HCT116 (cell line): ENCODE measurements around the gene FCHSD2. TPM values are rescaled to one million over a fixed set of nuclear protein-coding genes. Genes with fewer than 3 reads are reported as not detected.

ENCODE experiments used
- ATAC-seq: fragments of 200-7000 bp; cut with Tn5 transposase; 2 replicates; pipeline ENCODE4 v1.9.1; 2020; ENCODE audit warnings: mild to moderate bottlenecking, moderate library complexity
- BruUV-seq: library from RNA; stranded (reverse); fragments of 400-500 nt; replicated peaks from 2 replicates; lab custom pipeline; 2021; lab: Mats Ljungman, UMichigan
- CTCF ChIA-PET: fragments of 300-600 bp; sonication (Branson Sonifier 250); formaldehyde crosslinking; loops from one replicate; lab custom pipeline; 2021; ENCODE audit warnings: antibody characterized with exemption; lab: Charles Lee
- POLR2A ChIA-PET: fragments of 300-600, 350-600 bp; sonication (Branson Sonifier 250); formaldehyde crosslinking; loops from one replicate; lab custom pipeline; 2021; ENCODE audit warnings: antibody characterized with exemption; lab: Charles Lee
- RAD21 ChIA-PET, 2 experiments: fragments of 300-600 bp; sonication (Branson Sonifier 250); formaldehyde crosslinking; loops; one replicate each; lab custom pipeline; 2023; ENCODE audit warnings: low total read pairs in 2 of 2; ENCODE audit not compliant: uncharacterized antibody in 2 of 2, unreplicated experiment in 2 of 2, low non-redundant PET in 1 of 2; lab: Charles Lee
- DNase-seq: peaks from one replicate; pipeline ENCODE4 v3.0.0-alpha.2; 2010; ENCODE audit warnings: low read depth, low spot score
- H2AFZ ChIP-seq: fragments of 200-600 bp; shearing (Covaris generic), sonication (generic); 2 replicates; pipeline ENCODE4 v1.6.1; 2017; ENCODE audit warnings: low read depth, mixed run types, mixed read lengths, antibody characterized with exemption, low read length; ENCODE audit not compliant: poor library complexity, severe bottlenecking
- H3K27ac ChIP-seq: 2 replicates; pipeline ENCODE4 v1.5.1; 2012; ENCODE audit warnings: low read depth, low read length
- H3K27me3 ChIP-seq: fragments of 200-600 bp; sonication (generic); 2 replicates; pipeline ENCODE4 v1.6.1; 2016; ENCODE audit warnings: mixed run types, low read length, mixed read lengths; ENCODE audit not compliant: insufficient read depth
- H3K36me3 ChIP-seq, 2 experiments: fragments of 200-500 bp in 1 of 2; fragments of 200-600 bp in 1 of 2; sonication (Bioruptor generic) in 1 of 2; sonication (generic) in 1 of 2; 2 replicates each; pipeline versions ENCODE4 v1.5.1 to v1.6.1; 2014 to 2016; ENCODE audit warnings: low read length in 2 of 2, inconsistent platforms in 1 of 2, mixed read lengths in 1 of 2, mixed run types in 1 of 2; ENCODE audit not compliant: insufficient read depth in 2 of 2, control insufficient read depth in 1 of 2
- H3K4me1 ChIP-seq, 2 experiments: fragments of 200-600 bp in 1 of 2; sonication (generic) in 1 of 2; 2 replicates each; pipeline versions ENCODE4 v1.5.1 to v1.6.1; 2012 to 2017; ENCODE audit warnings: low read length in 2 of 2, inconsistent platforms in 1 of 2, mild to moderate bottlenecking in 1 of 2, mixed read lengths in 1 of 2, mixed run types in 1 of 2, moderate library complexity in 1 of 2; ENCODE audit not compliant: insufficient read depth in 2 of 2, control insufficient read depth in 1 of 2
- H3K4me2 ChIP-seq: fragments of 200-600 bp; sonication (generic); 2 replicates; pipeline ENCODE4 v1.6.1; 2017; ENCODE audit warnings: mixed run types, low read length, mixed read lengths
- H3K4me3 ChIP-seq, 2 experiments: fragments of 200-600 bp in 1 of 2; sonication (generic) in 1 of 2; replicated peaks in 1 of 2; 2 replicates each; pipeline ENCODE4 v1.5.1; 2011 to 2016; ENCODE audit warnings: low read length in 2 of 2, control low read depth in 1 of 2, low read depth in 1 of 2, mild to moderate bottlenecking in 1 of 2, mixed read lengths in 1 of 2, mixed run types in 1 of 2
- H3K79me2 ChIP-seq: fragments of 200-600 bp; sonication (generic); 2 replicates; pipeline ENCODE4 v1.6.1; 2017; ENCODE audit warnings: mild to moderate bottlenecking, mixed run types, low read length, moderate library complexity, mixed read lengths; ENCODE audit not compliant: insufficient read depth
- H3K9ac ChIP-seq: fragments of 200-600 bp; sonication (generic); 2 replicates; pipeline ENCODE4 v1.6.1; 2016; ENCODE audit warnings: low read length, mixed read lengths
- H3K9me2 ChIP-seq: fragments of 200-600 bp; sonication (generic), shearing (Covaris generic); 2 replicates; pipeline ENCODE4 v1.6.1; 2017; ENCODE audit warnings: mixed run types, mild to moderate bottlenecking, moderate library complexity; ENCODE audit not compliant: insufficient read depth
- H3K9me3 ChIP-seq, 2 experiments: fragments of 200-500 bp in 1 of 2; fragments of 200-600 bp in 1 of 2; sonication (Bioruptor generic) in 1 of 2; sonication (generic) in 1 of 2; 2 replicates each; pipeline ENCODE4 v1.6.1; 2014 to 2017; ENCODE audit warnings: low read length in 2 of 2, mixed read lengths in 2 of 2, inconsistent platforms in 1 of 2, low read depth in 1 of 2, mild to moderate bottlenecking in 1 of 2, mixed run types in 1 of 2, moderate library complexity in 1 of 2; ENCODE audit not compliant: control insufficient read depth in 1 of 2, insufficient read depth in 1 of 2
- H4K20me1 ChIP-seq: fragments of 200-600 bp; sonication (generic), shearing (Covaris generic); 2 replicates; pipeline ENCODE4 v1.6.1; 2017; ENCODE audit warnings: mixed run types, mild to moderate bottlenecking, moderate library complexity; ENCODE audit not compliant: insufficient read depth
- ATF3 ChIP-seq: IDR thresholded peaks from 2 replicates; pipeline ENCODE4 v1.6.1; 2012
- CBX3 ChIP-seq: IDR thresholded peaks from 2 replicates; pipeline ENCODE4 v1.6.1; 2012; ENCODE audit warnings: low read depth
- CTCF ChIP-seq, 3 experiments: fragments of 200-600 bp in 1 of 3; sonication (generic) in 1 of 3; IDR thresholded peaks in 2 of 3; conservative IDR thresholded peaks in 1 of 3; 2 replicates each; pipeline ENCODE4 v1.5.1; 2012 to 2017; ENCODE audit warnings: low read depth in 2 of 3, low read length in 2 of 3, antibody characterized with exemption in 1 of 3, borderline replicate concordance in 1 of 3, control low read depth in 1 of 3, mild to moderate bottlenecking in 1 of 3, mixed read lengths in 1 of 3, mixed run types in 1 of 3, moderate library complexity in 1 of 3; ENCODE audit not compliant: insufficient read depth in 1 of 3
- EZH2phosphoT487 ChIP-seq: fragments of 200-600 bp; IDR thresholded peaks from 2 replicates; pipeline ENCODE4 v1.6.1; 2018; ENCODE audit warnings: antibody characterized with exemption, borderline replicate concordance
- FOSL1 ChIP-seq: IDR thresholded peaks from 2 replicates; pipeline ENCODE4 v1.6.1; 2012; ENCODE audit warnings: low read depth
- MAX ChIP-seq: IDR thresholded peaks from 2 replicates; pipeline ENCODE4 v1.6.1; 2012
- TCF7L2 ChIP-seq: IDR thresholded peaks from 2 replicates; pipeline ENCODE4 v1.7.0; 2011; ENCODE audit warnings: borderline replicate concordance, inconsistent platforms; ENCODE audit not compliant: insufficient read depth, insufficient read length; ENCODE audit errors: extremely low read depth
- YY1 ChIP-seq: IDR thresholded peaks from 2 replicates; pipeline ENCODE4 v1.6.1; 2011; ENCODE audit warnings: low read length, low read depth, moderate library complexity, mild to moderate bottlenecking; ENCODE audit not compliant: insufficient replicate concordance; ENCODE audit errors: extremely low read depth
- ZBTB33 ChIP-seq: IDR thresholded peaks from 2 replicates; pipeline ENCODE4 v1.6.1; 2011; ENCODE audit warnings: mild to moderate bottlenecking, low read length, moderate library complexity; ENCODE audit not compliant: insufficient replicate concordance; ENCODE audit errors: extremely low read depth
- intact Hi-C: fragments of 100-400 bp; cut with micrococcal nuclease; formaldehyde crosslinking; loops from 2 replicates; pipeline ENCODE4 v1.10.0; 2022
- total RNA-seq: library from RNA; stranded (reverse); gene quantifications from one replicate; pipeline ENCODE4 v1.2.1, GENCODE V29; 2021; ENCODE audit not compliant: unreplicated experiment

FCHSD2 gene
- total RNA-seq, 1 experiment from 2014 or later = 15.0 TPM

- ChIA-PET CTCF (no interaction called here), POLR2A (no interaction called here)
Observed at GRCh38 chr11:73100578-73100977, 41.5 kb downstream of the FCHSD2 start.

More at GRCh38 chr11:73100578-73100977, 41.5 kb downstream of the FCHSD2 start:
- intact Hi-C loops = no loop called here
- no peaks in the 10 kb centered on the region for H3K79me2 ChIP-seq
- ATAC-seq (no peak), DNase-seq (no peak)
- no peaks in the 10 kb centered on the region; the same call in 1 of the 2 replicates for H4K20me1 ChIP-seq
- no peak overlapping the region for H3K4me2 ChIP-seq
- H3K27me3 ChIP-seq = no peaks in the 10 kb centered on the region
- H3K9ac ChIP-seq = no peak overlapping the region
- no peak overlapping the region for H3K27ac ChIP-seq
- H3K4me1 ChIP-seq = no peaks in the 10 kb centered on the region
- no peaks in the 10 kb centered on the region for H3K36me3 ChIP-seq
- TF ChIP-seq MAX = no peak
- TF ChIP-seq YY1 = no peak
- TF ChIP-seq ZBTB33 = no peak
- no peak for TF ChIP-seq FOSL1
- TF ChIP-seq ATF3 = no peak
- TF ChIP-seq CTCF (IDR thresholded peaks at IDR 0.05 in 2 of 3, conservative IDR thresholded peaks at IDR 0.05 in 1 of 3; ENCODE audit: borderline replicate concordance in 1 of 3, insufficient read depth in 1 of 3, low read depth in 2 of 3, low read length in 2 of 3) = no peak
- no peak for TF ChIP-seq CBX3
- no peak for TF ChIP-seq EZH2phosphoT487
- no peak for TF ChIP-seq TCF7L2
- no peaks in the 10 kb centered on the region for H3K9me2 ChIP-seq
- no peaks in the 10 kb centered on the region for H3K9me3 ChIP-seq
- RAD21 ChIA-PET = no interaction called here
- H3K4me3 ChIP-seq = no peak overlapping the region
- H2AFZ ChIP-seq = no peak overlapping the region
- BruUV-seq = no TSS peak
